Nephron progenitor cell (in vitro differentiated cells): Measurements from ENCODE around the gene DLD.
A peak's percentile ranks its signal among the peaks of the same experiment; 100 is the strongest.

Experiments
- DNase-seq: peaks from one replicate; pipeline ENCODE4 v3.0.0; 2021
- H3K27ac Mint-ChIP-seq: 2 replicates; pipeline ENCODE4 v1.8.0; 2021; ENCODE audit warnings: mild to moderate bottlenecking, moderate library complexity, mixed read lengths
- H3K27me3 Mint-ChIP-seq: 2 replicates; pipeline ENCODE4 v1.8.0; 2021; ENCODE audit warnings: mild to moderate bottlenecking, low read depth, mixed read lengths; ENCODE audit not compliant: poor library complexity
- H3K36me3 Mint-ChIP-seq: 2 replicates; pipeline ENCODE4 v1.8.0; 2021; ENCODE audit warnings: low read depth, mixed read lengths
- H3K4me1 Mint-ChIP-seq: 2 replicates; pipeline ENCODE4 v1.8.0; 2021; ENCODE audit warnings: mixed read lengths
- H3K4me3 Mint-ChIP-seq: 2 replicates; pipeline ENCODE4 v1.8.0; 2021; ENCODE audit warnings: mild to moderate bottlenecking, moderate library complexity, mixed read lengths
- H3K9me3 Mint-ChIP-seq: 2 replicates; pipeline ENCODE4 v1.8.0; 2021; ENCODE audit warnings: mild to moderate bottlenecking, moderate library complexity, mixed read lengths
- CTCF ChIP-seq: fragments of 200-600 bp; sonication (generic); IDR thresholded peaks from 2 replicates; pipeline ENCODE4 v1.5.0; 2021; ENCODE audit warnings: antibody characterized with exemption

DLD gene

GRCh38 chr7:107926481-107926880 lies 35.5 kb downstream of the DLD start:
- Mint-ChIP-seq H3K4me3 (no peak overlapping the region), H3K36me3 (peaks cover 99% of the 10 kb centered on the region), H3K27ac (peak overlapping the region; percentile 24), H3K27me3 (no peaks in the 10 kb centered on the region), H3K9me3 (no peaks in the 10 kb centered on the region), H3K4me1 (peaks cover 36% of the 10 kb centered on the region)
- no peak for TF ChIP-seq CTCF
- no peak for DNase-seq

GRCh38 chr7:107931740-107932515 lies 40.9 kb downstream of the DLD start:
- DNase-seq: no peak
- no peak for TF ChIP-seq CTCF
- Mint-ChIP-seq H3K9me3 (no peaks in the 10 kb centered on the region), H3K27ac (no peak overlapping the region), H3K4me1 (peaks cover 35% of the 10 kb centered on the region), H3K36me3 (peaks cover 88% of the 10 kb centered on the region), H3K4me3 (no peak overlapping the region), H3K27me3 (peaks cover 3% of the 10 kb centered on the region)

- Mint-ChIP-seq H3K27me3 (peaks cover 3% of the 10 kb centered on the region), H3K36me3 (peaks cover 83% of the 10 kb centered on the region), H3K4me3 (no peak overlapping the region), H3K4me1 (peaks cover 39% of the 10 kb centered on the region), H3K9me3 (no peaks in the 10 kb centered on the region), H3K27ac (peak overlapping the region; percentile 88)
- DNase-seq: no peak
- TF ChIP-seq CTCF: no peak
Measured at GRCh38 chr7:107932805-107933204, 41.8 kb downstream of the DLD start.

- Mint-ChIP-seq H3K27ac (peak overlapping the region; percentile 96), H3K36me3 (peaks cover 76% of the 10 kb centered on the region)
Measured at GRCh38 chr7:107933386-107934013, 42.5 kb downstream of the DLD start.

GRCh38 chr7:107934991-107935770 lies 44.2 kb downstream of the DLD start:
- Mint-ChIP-seq H3K36me3 (peaks cover 72% of the 10 kb centered on the region), H3K9me3 (no peaks in the 10 kb centered on the region), H3K27ac (peak overlapping the region; percentile 97), H3K27me3 (peaks cover 3% of the 10 kb centered on the region), H3K4me3 (no peak overlapping the region), H3K4me1 (peaks cover 42% of the 10 kb centered on the region)
- DNase-seq: no peak
- TF ChIP-seq CTCF: no peak

More at GRCh38 chr7:107933386-107934013, 42.5 kb downstream of the DLD start:
- no peaks in the 10 kb centered on the region for H3K9me3 Mint-ChIP-seq
- no peak for TF ChIP-seq CTCF
- no peak for DNase-seq
- H3K27me3 Mint-ChIP-seq: peaks cover 3% of the 10 kb centered on the region
- peaks cover 42% of the 10 kb centered on the region for H3K4me1 Mint-ChIP-seq
- H3K4me3 Mint-ChIP-seq: no peak overlapping the region
